ENCODE data around the gene KRT39. TPM values are rescaled to one million over a fixed set of nuclear protein-coding genes. Genes with fewer than 3 reads are reported as not detected.

KRT39 gene
- total RNA-seq = not detected in 2 replicates

GRCh38 chr17:40966848-40967247 lies at the start of gene KRT39:
Gene KRT39 (minus strand): TSS chr17:40966948. CDS start chr17:40966856, 92 bp downstream.

GRCh38 chr17:41008811-41009210 lies 42.1 kb upstream of the KRT39 start, which contains the start of gene KRTAP3-1:
Gene KRTAP3-1 (minus strand): TSS chr17:41009128. CDS start chr17:41009074, 54 bp downstream.

DNA sequence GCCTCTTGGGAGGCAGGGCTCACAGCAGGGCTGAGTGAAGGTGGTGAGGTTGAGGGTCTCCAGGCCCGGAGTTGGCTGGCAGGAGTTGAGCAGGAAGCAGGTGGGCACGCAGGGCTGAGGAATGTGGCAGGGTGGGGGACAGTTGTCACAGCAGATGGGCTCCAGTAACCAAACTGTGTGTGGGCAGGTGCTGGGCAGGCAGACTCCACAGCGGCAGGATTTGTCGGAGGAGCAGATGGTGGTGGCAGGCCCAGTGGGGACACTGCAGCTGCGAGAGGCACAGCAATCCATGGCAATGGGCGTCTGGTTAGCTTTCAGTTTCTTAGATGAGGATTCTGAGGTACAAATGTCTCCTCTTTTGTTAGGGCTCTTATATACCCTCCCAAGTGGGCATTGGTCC lies 32.8 kb upstream of the KRT39 start, which contains the start of gene KRTAP3-2:
Gene KRTAP3-2, minus strand, starts transcription at position 344 of the 400 bp plus-strand sequence. Its CDS starts 53 bp downstream, at position 291.

GRCh38 chr17:40993839-40994238 lies 27.1 kb upstream of the KRT39 start, which contains the start of gene KRTAP3-3:
Gene KRTAP3-3 (minus strand): TSS chr17:40994164. CDS start chr17:40994097, 67 bp downstream.

DNA sequence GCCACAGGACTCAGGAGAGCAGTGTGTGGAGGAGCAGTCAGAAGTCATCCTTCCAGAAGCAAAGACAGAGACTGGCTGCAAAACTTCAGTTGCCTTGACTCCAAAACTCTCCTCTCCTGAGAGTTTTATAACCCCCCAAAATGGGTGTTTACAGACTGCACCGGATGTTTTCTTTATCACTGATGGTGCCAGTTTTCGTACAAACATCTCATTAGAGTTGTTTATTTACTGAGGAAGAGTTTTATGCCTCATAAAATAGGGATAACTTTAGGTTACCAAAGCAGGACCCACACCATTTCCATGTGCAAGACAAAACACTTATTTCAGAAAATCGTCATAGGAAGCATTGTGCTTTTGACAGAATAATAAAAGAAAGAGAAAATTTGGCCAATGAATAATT lies 17.5 kb upstream of the KRT39 start, which contains the start of gene KRT40:
Gene KRT40, minus strand, starts transcription at position 101 of the 400 bp plus-strand sequence. Its CDS starts 53 bp downstream, at position 48.

GRCh38 chr17:40937384-40937819 lies 29.3 kb downstream of the KRT39 start, which contains the start of gene KRT23:
Gene KRT23 (minus strand): TSS chr17:40937646. CDS start chr17:40936603, 1,043 bp downstream.

Other genes with a start within 250 kb of the KRT39 start
- not detected in 2 replicates for gene KRT25, start 211.6 kb downstream of the KRT39 start, total RNA-seq
- gene KRT26, start 194.7 kb downstream of the KRT39 start, total RNA-seq = not detected in 2 replicates
- not detected in 2 replicates for gene KRT27, start 184.4 kb downstream of the KRT39 start, total RNA-seq
- gene KRT28, start 167.0 kb downstream of the KRT39 start, total RNA-seq = not detected in 2 replicates
- 3.1 and 4.3 TPM in 2 replicates for gene KRT10, start 144.3 kb downstream of the KRT39 start, total RNA-seq
- not detected in 2 replicates for gene KRT12, start 99.7 kb downstream of the KRT39 start, total RNA-seq
- gene KRT20, start 81.7 kb downstream of the KRT39 start, total RNA-seq = not detected in 2 replicates
- gene KRT23, start 29.3 kb downstream of the KRT39 start, total RNA-seq = not detected in 2 replicates
- not detected in 2 replicates for gene KRT40, start 17.4 kb upstream of the KRT39 start, total RNA-seq
- gene KRTAP3-3, start 27.2 kb upstream of the KRT39 start, total RNA-seq = not detected in 2 replicates
- gene KRTAP3-2, start 33.0 kb upstream of the KRT39 start, total RNA-seq = not detected in 2 replicates
- gene KRTAP3-1, start 42.2 kb upstream of the KRT39 start, total RNA-seq = not detected in 2 replicates
- 0.72 and 1.6 TPM in 2 replicates for gene KRTAP1-5, start 60.3 kb upstream of the KRT39 start, total RNA-seq
- not detected in 2 replicates for gene KRTAP1-4, start 63.2 kb upstream of the KRT39 start, total RNA-seq
- not detected in 2 replicates for gene KRTAP1-3, start 67.9 kb upstream of the KRT39 start, total RNA-seq
- gene KRTAP1-1, start 74.5 kb upstream of the KRT39 start, total RNA-seq = not detected in 2 replicates
- not detected in 2 replicates for gene KRTAP2-1, start 80.4 kb upstream of the KRT39 start, total RNA-seq
- gene KRTAP2-2, start 88.3 kb upstream of the KRT39 start, total RNA-seq = not detected in 2 replicates
- gene KRTAP2-3, start 93.2 kb upstream of the KRT39 start, total RNA-seq = 0.56 TPM in 1 of 2 replicates, not detected in the other
- not detected in 2 replicates for gene KRTAP2-4, start 98.9 kb upstream of the KRT39 start, total RNA-seq
- gene KRTAP4-7, start 117.2 kb upstream of the KRT39 start, total RNA-seq = not detected in 2 replicates
- not detected in 2 replicates for gene KRTAP4-8, start 131.2 kb upstream of the KRT39 start, total RNA-seq
- gene KRTAP4-16, start 135.3 kb upstream of the KRT39 start, total RNA-seq = not detected in 2 replicates
- gene KRTAP4-9, start 138.4 kb upstream of the KRT39 start, total RNA-seq = not detected in 2 replicates
- gene KRTAP4-11, start 151.4 kb upstream of the KRT39 start, total RNA-seq = not detected in 2 replicates
- not detected in 2 replicates for gene KRTAP4-12, start 157.2 kb upstream of the KRT39 start, total RNA-seq
- gene KRTAP4-6, start 173.6 kb upstream of the KRT39 start, total RNA-seq = not detected in 2 replicates
- gene KRTAP4-5, start 182.9 kb upstream of the KRT39 start, total RNA-seq = not detected in 2 replicates
- not detected in 2 replicates for gene KRTAP4-4, start 193.8 kb upstream of the KRT39 start, total RNA-seq
- gene KRTAP4-3, start 201.3 kb upstream of the KRT39 start, total RNA-seq = not detected in 2 replicates
- not detected in 2 replicates for gene KRTAP4-2, start 211.3 kb upstream of the KRT39 start, total RNA-seq
- not detected in 2 replicates for gene KRTAP4-1, start 218.0 kb upstream of the KRT39 start, total RNA-seq
- gene KRTAP9-1, start 222.9 kb upstream of the KRT39 start, total RNA-seq = not detected in 2 replicates